DMS153 treated with DMSO at 0.1 percent for 48 hours (cell line): ENCODE results near the gene FAM83C.
"Not testable (repeated sequence)": the region's sequence is repeated elsewhere in the genome, so short reads cannot be mapped to it uniquely, and the experiment has no call there.

Experiments used
- DNase-seq: peaks from one replicate; lab custom pipeline; 2025; ENCODE audit not compliant: unreplicated experiment; lab: John Stamatoyannopoulos, UW

The FAM83C gene

GRCh38 chr20:35319192-35319870, 27.1 kb upstream of the FAM83C start:
- DNase-seq: peak; percentile 23

- DNase-seq: peak; percentile 57
Measured at GRCh38 chr20:35318502-35319157, 26.4 kb upstream of the FAM83C start.

DNA sequence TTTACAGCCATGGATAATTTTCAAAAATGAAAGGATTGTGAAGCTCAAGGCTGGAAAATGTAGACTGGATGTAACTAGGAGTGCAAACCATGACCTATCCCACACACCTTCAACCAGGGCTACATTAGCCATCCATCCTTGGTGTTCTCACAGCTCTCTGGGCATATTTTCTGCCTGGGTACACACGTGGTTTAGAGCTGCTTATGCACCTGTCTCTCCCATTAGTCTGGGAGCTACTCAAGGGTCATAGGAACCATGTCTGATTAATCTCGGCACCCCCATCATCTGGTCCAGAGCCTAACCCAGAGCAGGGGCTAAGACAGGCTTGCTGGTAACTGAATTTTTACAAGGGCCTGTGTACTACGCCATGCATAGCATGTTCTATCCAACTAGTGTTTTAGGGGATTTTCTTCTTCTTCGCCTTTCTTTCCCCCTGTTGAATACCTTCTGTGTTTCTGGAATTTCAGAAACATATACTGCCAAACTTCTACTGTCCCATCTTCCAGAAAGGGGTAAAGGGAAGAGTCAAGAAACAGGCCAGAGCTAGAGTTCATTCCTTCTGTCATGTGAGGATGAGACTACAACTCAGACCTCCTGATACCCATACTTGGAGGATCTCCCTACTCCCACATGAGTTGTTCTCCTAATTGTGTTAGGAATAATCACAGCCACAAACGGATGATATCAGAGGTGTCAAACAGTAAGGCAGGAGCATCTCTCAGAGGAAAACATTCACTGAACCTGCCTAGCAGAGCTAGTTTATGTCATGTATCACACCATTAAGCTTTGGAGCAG, 25.4 kb upstream of the FAM83C start:
- no peak for DNase-seq

- no peak for DNase-seq
Measured at GRCh38 chr20:35316086-35316485, 23.9 kb upstream of the FAM83C start.

DNA sequence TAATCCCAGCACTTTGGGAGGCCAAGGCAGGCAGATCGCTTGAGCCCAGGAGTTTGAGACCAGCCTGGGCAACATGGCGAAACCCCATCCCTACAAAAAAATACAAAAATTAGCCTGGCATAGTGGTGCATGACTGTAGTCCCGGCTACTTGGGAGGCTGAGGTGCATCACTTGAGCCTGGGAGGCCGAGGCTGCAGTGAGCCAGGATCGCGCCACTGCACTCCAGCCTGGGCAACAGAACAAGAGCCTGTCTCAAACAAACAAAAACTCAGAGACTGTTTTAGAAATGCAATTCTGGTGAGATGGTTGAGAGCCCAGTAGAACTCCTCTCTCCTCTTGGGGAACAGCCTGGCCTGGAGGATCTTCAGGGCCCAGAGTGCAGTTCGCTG, 23.4 kb upstream of the FAM83C start:
- not testable (repeated sequence) for DNase-seq

DNA sequence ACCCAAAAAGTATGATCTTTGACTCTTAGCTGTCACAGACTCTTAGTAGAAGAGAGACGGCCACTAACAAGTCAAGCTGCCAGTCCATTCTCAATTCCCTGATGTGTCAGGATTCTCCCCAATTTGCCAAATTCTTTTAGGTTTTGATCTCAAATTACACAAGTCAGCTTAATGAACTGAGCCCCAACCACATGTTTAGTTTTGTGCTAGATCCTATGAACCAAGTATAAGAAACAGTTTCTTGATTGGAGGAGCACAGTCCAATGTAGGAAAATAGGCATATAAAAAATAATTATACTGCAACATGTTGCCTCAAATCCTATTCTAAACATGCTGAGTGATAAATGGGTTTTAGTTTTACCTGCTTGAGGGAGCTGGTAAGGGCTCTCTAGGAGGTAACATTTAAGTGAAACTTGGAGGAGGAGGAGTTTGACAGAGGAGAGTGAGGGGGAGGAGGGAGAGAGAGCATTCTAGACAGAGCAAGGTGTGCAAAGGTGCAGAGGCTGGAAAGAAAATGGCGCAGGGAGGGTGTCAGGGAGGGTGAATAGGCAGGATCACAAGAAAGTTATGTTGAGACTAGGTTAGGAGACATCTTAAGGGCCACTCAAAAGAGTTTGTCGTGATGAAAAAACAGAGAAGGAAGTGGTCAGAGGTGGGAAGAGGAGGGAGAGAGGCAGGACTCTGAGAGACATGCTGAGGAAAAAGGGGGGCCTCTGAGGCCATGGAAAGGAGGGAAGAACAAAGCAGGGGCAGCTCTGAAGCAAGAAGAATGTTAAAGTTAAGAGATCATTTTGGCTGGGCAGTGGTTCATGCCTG, 22.8 kb upstream of the FAM83C start:
- DNase-seq: no peak

DNA sequence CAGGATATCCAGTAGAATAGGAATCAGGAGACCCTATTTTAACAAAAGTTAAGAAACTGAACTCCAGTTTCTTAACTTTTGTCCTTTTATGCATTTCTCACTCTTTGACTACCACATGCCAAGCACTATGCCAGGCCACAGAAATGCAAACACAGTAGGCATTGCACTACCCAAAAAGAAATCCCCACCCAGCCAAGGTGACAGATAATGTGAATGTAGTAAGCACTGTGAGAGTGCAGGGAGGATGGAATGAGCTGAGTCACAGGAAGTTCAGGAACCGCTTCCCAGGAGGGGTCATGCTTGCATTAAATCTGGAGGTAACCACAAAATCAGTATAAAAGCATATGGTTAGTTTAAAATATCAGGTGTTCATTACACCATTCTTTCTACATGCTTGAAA, 20.1 kb upstream of the FAM83C start:
- no peak for DNase-seq

- DNase-seq: no peak
Measured at GRCh38 chr20:35311822-35312221, 19.6 kb upstream of the FAM83C start.

- no peak for DNase-seq
Measured at GRCh38 chr20:35311409-35311808, 19.2 kb upstream of the FAM83C start.

DNA sequence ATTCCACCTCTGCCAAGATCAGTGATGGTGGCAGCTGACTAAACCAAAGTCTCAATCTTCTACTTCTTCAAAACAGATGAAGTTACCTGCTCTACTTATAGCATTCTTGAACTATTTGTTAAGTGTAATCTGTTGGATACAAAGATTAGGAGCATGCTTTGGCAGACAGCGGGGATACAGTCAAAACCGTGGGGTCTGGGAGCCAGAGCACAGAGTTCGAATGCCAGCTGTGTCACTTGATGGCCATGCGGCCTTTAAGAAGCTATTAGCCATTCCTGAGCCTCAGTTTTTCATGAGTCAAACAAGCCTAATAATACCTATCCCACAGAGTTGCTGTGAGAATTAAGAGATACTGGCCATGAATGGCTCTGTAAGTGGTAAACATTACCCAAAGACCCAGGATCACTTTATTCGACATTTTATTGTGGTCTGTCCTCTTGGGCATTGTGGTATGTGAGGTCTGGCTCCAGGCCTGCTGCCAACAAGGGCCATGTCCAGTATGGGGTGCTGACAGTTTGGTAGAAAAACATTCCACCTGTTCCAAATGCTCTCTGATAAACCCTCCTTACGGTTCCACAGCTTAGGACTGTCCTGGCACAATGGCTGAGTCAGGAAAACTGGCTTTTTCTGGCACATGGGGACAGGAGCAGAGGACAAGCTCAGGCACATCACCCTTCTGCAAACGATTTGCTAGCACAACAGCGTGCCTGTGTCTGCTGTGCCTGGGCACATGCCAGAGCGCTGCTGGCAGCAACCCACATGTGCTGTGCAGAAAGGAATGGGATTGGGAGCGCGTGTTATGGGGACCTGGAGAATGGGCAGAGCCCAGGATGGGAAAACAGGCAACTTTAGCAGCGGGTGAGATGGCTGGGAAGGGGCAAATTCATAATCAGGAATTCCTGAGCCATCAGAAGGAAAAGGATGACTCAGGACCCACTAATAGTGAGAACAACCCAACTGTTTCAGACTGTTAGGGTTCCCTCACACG, 15.7 kb upstream of the FAM83C start:
- DNase-seq: peak; percentile 50

GRCh38 chr20:35306931-35307517, 14.8 kb upstream of the FAM83C start:
- peak; percentile 7 for DNase-seq

GRCh38 chr20:35305682-35306556, 13.7 kb upstream of the FAM83C start:
- DNase-seq: no peak

- DNase-seq: no peak
Measured at GRCh38 chr20:35304956-35305355, 12.7 kb upstream of the FAM83C start.

- DNase-seq: peak; percentile 70
Measured at GRCh38 chr20:35303735-35304491, 11.7 kb upstream of the FAM83C start.

- no peak for DNase-seq
Measured at GRCh38 chr20:35303382-35303734, 11.1 kb upstream of the FAM83C start.

GRCh38 chr20:35302421-35303335, 10.5 kb upstream of the FAM83C start:
- DNase-seq: no peak

- DNase-seq: no peak
Measured at GRCh38 chr20:35301426-35301825, 9.2 kb upstream of the FAM83C start.
